GM18519 (cell line): Measurements from ENCODE around the gene UBE3C.

Experiments
- ATAC-seq: cut with Tn5 transposase; IDR thresholded peaks from one replicate; pipeline ENCODE4 v1.9.1; 2021; ENCODE audit warnings: mild to moderate bottlenecking, moderate library complexity; ENCODE audit not compliant: unreplicated experiment, low FRiP score

UBE3C gene

DNA sequence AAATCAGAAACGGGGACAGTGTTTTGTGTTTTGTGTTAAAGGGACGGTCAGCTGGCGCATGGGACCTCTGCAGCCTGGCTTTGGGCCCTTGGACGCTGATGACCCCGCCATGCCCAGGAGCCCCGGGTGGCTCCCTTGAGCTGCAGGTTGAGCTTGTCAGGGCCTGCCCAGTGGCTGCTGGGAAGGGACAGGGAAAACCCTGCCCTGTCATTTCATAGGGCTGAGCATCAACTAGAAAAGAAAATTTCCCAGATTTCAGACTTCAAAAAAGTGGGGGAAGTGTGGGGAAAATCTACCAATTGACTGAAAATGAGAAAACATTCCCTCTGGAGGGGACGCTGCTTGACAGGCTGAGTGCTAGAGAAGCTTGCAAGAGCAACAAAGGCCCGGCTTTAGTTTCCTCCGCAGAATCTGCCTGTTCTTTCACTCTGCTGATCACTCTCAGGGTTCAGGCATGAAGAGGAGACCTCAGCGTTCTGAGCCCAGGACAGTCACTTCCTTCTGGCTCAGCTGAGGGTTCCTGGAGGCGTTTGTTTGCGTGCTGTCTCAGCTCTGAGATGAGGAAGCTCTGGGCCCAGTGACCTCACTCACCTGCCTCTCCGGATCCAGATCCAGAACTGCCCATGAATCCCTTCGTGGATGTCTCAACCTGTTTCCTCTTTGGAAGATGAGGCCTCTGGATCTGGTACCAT, 179.4 kb downstream of the UBE3C start:
- peak; percentile 90 for ATAC-seq
